ENCODE results near the gene LRRC75B. TPM values are rescaled to one million over a fixed set of nuclear protein-coding genes. Genes with fewer than 3 reads are reported as not detected.

Gene LRRC75B
- polyA plus RNA-seq, 1 donor = 36.6 TPM

DNA sequence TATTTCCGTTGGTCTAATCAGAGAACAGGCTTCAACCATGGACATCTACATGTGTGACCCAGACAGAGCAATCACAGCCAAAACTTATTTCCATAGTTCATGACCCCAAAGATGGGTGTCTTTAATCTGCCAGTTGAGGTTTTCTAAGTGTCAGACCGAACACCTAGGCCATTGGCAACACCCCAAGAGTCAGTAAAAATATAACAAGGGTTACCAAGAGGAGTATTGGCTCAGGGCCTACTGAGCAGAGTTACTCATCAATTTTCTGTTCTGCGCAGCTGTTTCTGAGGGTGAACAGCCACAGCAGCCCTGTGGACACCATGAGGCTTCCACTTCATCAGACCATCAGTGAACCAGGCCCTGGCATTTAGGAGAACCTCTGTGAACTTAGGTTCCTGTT is 56.8 kb downstream of the LRRC75B start:
- H3K27me3 ChIP-seq (ENCODE audit: control insufficient read depth, insufficient read depth, low read length) = no peaks in the 10 kb centered on the region
- WGBS (ENCODE audit: insufficient coverage, low lambda C conversion rate) = no CpG with 5 or more reads among the region's 3 CpGs
- H3K4me1 ChIP-seq (ENCODE audit: control insufficient read depth, insufficient read depth, low read length) = peaks cover 17% of the 10 kb centered on the region
- H3K27ac ChIP-seq (ENCODE audit: low read length) = no peak overlapping the region
- DNase-seq = no peak
- H3K36me3 ChIP-seq (ENCODE audit: control insufficient read depth, insufficient read depth, low read length) = peaks cover 32% of the 10 kb centered on the region
- no peak overlapping the region for H3K4me3 ChIP-seq (ENCODE audit: low read length)
- no peaks in the 10 kb centered on the region for H3K9me3 ChIP-seq (ENCODE audit: control insufficient read depth, low read depth, low read length)

Other genes with a start within 250 kb of the LRRC75B start
- gene ADORA2A, start 165.5 kb downstream of the LRRC75B start, polyA plus RNA-seq = 10.9 TPM
- gene UPB1, start 97.7 kb downstream of the LRRC75B start, polyA plus RNA-seq = 12.2 TPM
- 140 TPM for gene GUCD1, start 37.9 kb downstream of the LRRC75B start, polyA plus RNA-seq
- 145 TPM for gene SNRPD3, start 37.1 kb downstream of the LRRC75B start, polyA plus RNA-seq
- 147 TPM for gene GGT1, start 10.1 kb upstream of the LRRC75B start, polyA plus RNA-seq
- gene PIWIL3, start 181.6 kb upstream of the LRRC75B start, polyA plus RNA-seq = 0.06 TPM
- 7.2 TPM for gene SGSM1, start 213.1 kb upstream of the LRRC75B start, polyA plus RNA-seq

Data from large intestine (tissue), 3 donors.